WTC11 (cell line): ENCODE results near the gene REM1. TPM values are rescaled to one million over a fixed set of nuclear protein-coding genes. Genes with fewer than 3 reads are reported as not detected.

Source experiments
- ATAC-seq: fragments of 200-7000 bp; cut with Tn5 transposase; 2 replicates; pipeline ENCODE4 v1.10.0; 2021; ENCODE audit warnings: mild to moderate bottlenecking, moderate library complexity
- CTCF ChIA-PET: fragments of 300-600 bp; sonication (Branson Sonifier 250); formaldehyde crosslinking; loops from one replicate; lab custom pipeline; 2021; ENCODE audit warnings: antibody characterized with exemption; lab: Charles Lee
- POLR2A ChIA-PET: fragments of 350-600 bp; sonication (Branson Sonifier 250); formaldehyde crosslinking; loops from one replicate; lab custom pipeline; 2021; ENCODE audit warnings: antibody characterized with exemption; lab: Charles Lee
- DNase-seq: peaks from one replicate; pipeline ENCODE4 v3.0.0; 2021; ENCODE audit warnings: low spot score
- H3K27ac Mint-ChIP-seq: 2 replicates; pipeline ENCODE4 v1.8.0; 2021; ENCODE audit warnings: mixed read lengths
- H3K27me3 Mint-ChIP-seq: 2 replicates; pipeline ENCODE4 v1.8.0; 2021; ENCODE audit warnings: low read depth, mild to moderate bottlenecking, moderate library complexity, mixed read lengths
- H3K36me3 Mint-ChIP-seq: 2 replicates; pipeline ENCODE4 v1.8.0; 2021; ENCODE audit warnings: mixed read lengths
- H3K4me1 Mint-ChIP-seq: 2 replicates; pipeline ENCODE4 v1.8.0; 2022; ENCODE audit warnings: mixed read lengths
- H3K4me3 Mint-ChIP-seq: 2 replicates; pipeline ENCODE4 v1.8.0; 2021; ENCODE audit warnings: mild to moderate bottlenecking, moderate library complexity, mixed read lengths
- H3K9me3 Mint-ChIP-seq: 2 replicates; pipeline ENCODE4 v1.8.0; 2021; ENCODE audit warnings: mixed read lengths
- ATF2 ChIP-seq: sonication (generic); formaldehyde crosslinking; IDR thresholded peaks from 2 replicates; pipeline ENCODE4 v1.8.1; 2022; ENCODE audit warnings: low read depth, missing genetic modification reagents, borderline replicate concordance
- ATF6 ChIP-seq: sonication (generic); formaldehyde crosslinking; IDR thresholded peaks from 2 replicates; pipeline ENCODE4 v1.8.1; 2023; ENCODE audit warnings: mild to moderate bottlenecking, missing genetic modification reagents
- ELF4 ChIP-seq: sonication (generic); formaldehyde crosslinking; IDR thresholded peaks from 2 replicates; pipeline ENCODE4 v1.8.1; 2022; ENCODE audit warnings: low read depth, mild to moderate bottlenecking, moderate library complexity, missing genetic modification reagents
- FOXP1 ChIP-seq: sonication (generic); formaldehyde crosslinking; IDR thresholded peaks from 2 replicates; pipeline ENCODE4 v1.8.0; 2022; ENCODE audit warnings: missing genetic modification reagents, mild to moderate bottlenecking, moderate library complexity, borderline replicate concordance
- IRF1 ChIP-seq: sonication (generic); formaldehyde crosslinking; IDR thresholded peaks from 2 replicates; pipeline ENCODE4 v1.8.0; 2023; ENCODE audit warnings: missing genetic modification reagents
- KAT7 ChIP-seq: sonication (generic); formaldehyde crosslinking; IDR thresholded peaks from 2 replicates; pipeline ENCODE4 v1.8.1; 2023; ENCODE audit warnings: missing genetic modification reagents, mild to moderate bottlenecking, borderline replicate concordance
- NFATC4 ChIP-seq: fragments of 250-450 bp; sonication (Bioruptor Pico); IDR thresholded peaks from 2 replicates; pipeline ENCODE4 v1.9.0; 2021; ENCODE audit warnings: mild to moderate bottlenecking
- SOX15 ChIP-seq: fragments of 250-450 bp; sonication (Bioruptor Pico); IDR thresholded peaks from 2 replicates; pipeline ENCODE4 v1.9.0; 2021; ENCODE audit warnings: mild to moderate bottlenecking
- SP1 ChIP-seq: sonication (generic); formaldehyde crosslinking; conservative IDR thresholded peaks from 2 replicates; pipeline ENCODE4 v1.8.1; 2022; ENCODE audit warnings: missing genetic modification reagents
- STAT6 ChIP-seq: sonication (generic); formaldehyde crosslinking; conservative IDR thresholded peaks from 2 replicates; pipeline ENCODE4 v1.8.1; 2023; ENCODE audit warnings: mild to moderate bottlenecking, low read depth, missing genetic modification reagents, moderate library complexity
- TCF7 ChIP-seq: sonication (generic); formaldehyde crosslinking; IDR thresholded peaks from 2 replicates; pipeline ENCODE4 v1.8.0; 2022; ENCODE audit warnings: mild to moderate bottlenecking, low read depth, missing genetic modification reagents, moderate library complexity
- TEAD1 ChIP-seq: sonication (generic); formaldehyde crosslinking; IDR thresholded peaks from 2 replicates; pipeline ENCODE4 v1.8.0; 2022; ENCODE audit warnings: mild to moderate bottlenecking, missing genetic modification reagents
- ZNF121 ChIP-seq: sonication (generic); formaldehyde crosslinking; IDR thresholded peaks from 2 replicates; pipeline ENCODE4 v1.8.0; 2023; ENCODE audit warnings: missing genetic modification reagents
- ZNF219 ChIP-seq: sonication (generic); formaldehyde crosslinking; IDR thresholded peaks from 2 replicates; pipeline ENCODE4 v1.8.0; 2023; ENCODE audit warnings: missing genetic modification reagents, mild to moderate bottlenecking, borderline replicate concordance
- ZNF416 ChIP-seq: fragments of 250-450 bp; sonication (Bioruptor Pico); IDR thresholded peaks from 2 replicates; pipeline ENCODE4 v1.9.0; 2021; ENCODE audit warnings: mild to moderate bottlenecking, inconsistent platforms
- total RNA-seq: library from RNA; stranded (reverse); gene quantifications from 3 replicates; pipeline ENCODE4 v1.2.3, GENCODE V29; 2021
- TF ChIP-seq, protein P1 (sequence below): sonication (generic); formaldehyde crosslinking; IDR thresholded peaks from 2 replicates; pipeline ENCODE4 v1.8.1; 2023; ENCODE audit warnings: mild to moderate bottlenecking, missing genetic modification reagents, borderline replicate concordance
- TF ChIP-seq, protein P2 (sequence below): sonication (generic); formaldehyde crosslinking; IDR thresholded peaks from 2 replicates; pipeline ENCODE4 v1.8.0; 2022; ENCODE audit warnings: mild to moderate bottlenecking, missing genetic modification reagents
- TF ChIP-seq, protein P3 (sequence below): sonication (generic); formaldehyde crosslinking; conservative IDR thresholded peaks from 2 replicates; pipeline ENCODE4 v1.8.1; 2022; ENCODE audit warnings: mild to moderate bottlenecking, missing genetic modification reagents
- TF ChIP-seq, protein P4 (sequence below): fragments of 250-450 bp; sonication (Bioruptor Pico); IDR thresholded peaks from 2 replicates; pipeline ENCODE4 v1.8.0; 2021; ENCODE audit warnings: mild to moderate bottlenecking

REM1 gene
- total RNA-seq, 1 experiment from 2014 or later = not detected

DNA sequence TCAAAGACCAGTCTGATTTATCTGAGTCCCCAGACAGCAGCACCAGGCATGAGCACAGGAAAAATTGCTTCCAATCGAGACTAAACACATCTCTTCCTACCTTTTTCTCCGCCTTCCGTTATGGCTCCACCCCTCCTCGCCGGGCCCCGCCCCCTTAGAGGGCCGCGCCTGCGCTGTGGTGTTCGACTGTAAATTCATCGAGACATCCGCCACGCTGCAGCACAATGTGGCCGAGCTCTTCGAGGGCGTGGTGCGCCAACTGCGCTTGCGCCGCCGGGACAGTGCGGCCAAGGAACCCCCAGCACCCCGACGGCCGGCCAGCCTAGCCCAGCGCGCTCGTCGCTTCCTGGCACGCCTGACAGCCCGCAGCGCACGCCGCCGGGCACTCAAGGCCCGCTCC is 8.9 kb downstream of the REM1 start (continued):
- TF ChIP-seq, protein P1, sequence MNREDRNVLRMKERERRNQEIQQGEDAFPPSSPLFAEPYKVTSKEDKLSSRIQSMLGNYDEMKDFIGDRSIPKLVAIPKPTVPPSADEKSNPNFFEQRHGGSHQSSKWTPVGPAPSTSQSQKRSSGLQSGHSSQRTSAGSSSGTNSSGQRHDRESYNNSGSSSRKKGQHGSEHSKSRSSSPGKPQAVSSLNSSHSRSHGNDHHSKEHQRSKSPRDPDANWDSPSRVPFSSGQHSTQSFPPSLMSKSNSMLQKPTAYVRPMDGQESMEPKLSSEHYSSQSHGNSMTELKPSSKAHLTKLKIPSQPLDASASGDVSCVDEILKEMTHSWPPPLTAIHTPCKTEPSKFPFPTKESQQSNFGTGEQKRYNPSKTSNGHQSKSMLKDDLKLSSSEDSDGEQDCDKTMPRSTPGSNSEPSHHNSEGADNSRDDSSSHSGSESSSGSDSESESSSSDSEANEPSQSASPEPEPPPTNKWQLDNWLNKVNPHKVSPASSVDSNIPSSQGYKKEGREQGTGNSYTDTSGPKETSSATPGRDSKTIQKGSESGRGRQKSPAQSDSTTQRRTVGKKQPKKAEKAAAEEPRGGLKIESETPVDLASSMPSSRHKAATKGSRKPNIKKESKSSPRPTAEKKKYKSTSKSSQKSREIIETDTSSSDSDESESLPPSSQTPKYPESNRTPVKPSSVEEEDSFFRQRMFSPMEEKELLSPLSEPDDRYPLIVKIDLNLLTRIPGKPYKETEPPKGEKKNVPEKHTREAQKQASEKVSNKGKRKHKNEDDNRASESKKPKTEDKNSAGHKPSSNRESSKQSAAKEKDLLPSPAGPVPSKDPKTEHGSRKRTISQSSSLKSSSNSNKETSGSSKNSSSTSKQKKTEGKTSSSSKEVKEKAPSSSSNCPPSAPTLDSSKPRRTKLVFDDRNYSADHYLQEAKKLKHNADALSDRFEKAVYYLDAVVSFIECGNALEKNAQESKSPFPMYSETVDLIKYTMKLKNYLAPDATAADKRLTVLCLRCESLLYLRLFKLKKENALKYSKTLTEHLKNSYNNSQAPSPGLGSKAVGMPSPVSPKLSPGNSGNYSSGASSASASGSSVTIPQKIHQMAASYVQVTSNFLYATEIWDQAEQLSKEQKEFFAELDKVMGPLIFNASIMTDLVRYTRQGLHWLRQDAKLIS (CRISPR knock-in tag) = no peak
- TF ChIP-seq, protein P2, sequence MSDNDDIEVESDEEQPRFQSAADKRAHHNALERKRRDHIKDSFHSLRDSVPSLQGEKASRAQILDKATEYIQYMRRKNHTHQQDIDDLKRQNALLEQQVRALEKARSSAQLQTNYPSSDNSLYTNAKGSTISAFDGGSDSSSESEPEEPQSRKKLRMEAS (CRISPR knock-in tag) = no peak
- TF ChIP-seq NFATC4 (no peak), IRF1 (CRISPR knock-in tag) (no peak), ZNF121 (CRISPR knock-in tag) (no peak), TEAD1 (CRISPR knock-in tag) (no peak), TCF7 (no peak), ELF4 (CRISPR knock-in tag) (no peak), ATF6 (CRISPR knock-in tag) (no peak), ZNF219 (CRISPR knock-in tag) (no peak)
- TF ChIP-seq, protein P3, sequence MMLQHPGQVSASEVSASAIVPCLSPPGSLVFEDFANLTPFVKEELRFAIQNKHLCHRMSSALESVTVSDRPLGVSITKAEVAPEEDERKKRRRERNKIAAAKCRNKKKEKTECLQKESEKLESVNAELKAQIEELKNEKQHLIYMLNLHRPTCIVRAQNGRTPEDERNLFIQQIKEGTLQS (CRISPR knock-in tag) = no peak

- CTCF ChIA-PET = interaction anchor here (1.9 kb wide), 1 partner anchor 17 kb away, joined by 11 read pairs; no protein-coding TSS in a partner anchor
- ATAC-seq = peak; percentile 38; the same call in 1 of the 2 replicates
- Mint-ChIP-seq H3K4me1 (no peaks in the 10 kb centered on the region), H3K27ac (no peak overlapping the region), H3K27me3 (peaks cover 65% of the 10 kb centered on the region), H3K9me3 (peaks cover 55% of the 10 kb centered on the region), H3K4me3 (0 out of 2 replicates have a peak overlapping the region, but pooled peaks have one; percentile 10), H3K36me3 (peaks cover 30% of the 10 kb centered on the region)
- no peak for DNase-seq
- POLR2A ChIA-PET = no interaction called here
- TF ChIP-seq SP1 (no peak), SOX15 (CRISPR knock-in tag) (no peak), FOXP1 (no peak), IRF1 (CRISPR knock-in tag) (no peak), KAT7 (CRISPR knock-in tag) (no peak), STAT6 (no peak), ATF2 (no peak), ZNF416 (no peak)
- TF ChIP-seq, protein P4, sequence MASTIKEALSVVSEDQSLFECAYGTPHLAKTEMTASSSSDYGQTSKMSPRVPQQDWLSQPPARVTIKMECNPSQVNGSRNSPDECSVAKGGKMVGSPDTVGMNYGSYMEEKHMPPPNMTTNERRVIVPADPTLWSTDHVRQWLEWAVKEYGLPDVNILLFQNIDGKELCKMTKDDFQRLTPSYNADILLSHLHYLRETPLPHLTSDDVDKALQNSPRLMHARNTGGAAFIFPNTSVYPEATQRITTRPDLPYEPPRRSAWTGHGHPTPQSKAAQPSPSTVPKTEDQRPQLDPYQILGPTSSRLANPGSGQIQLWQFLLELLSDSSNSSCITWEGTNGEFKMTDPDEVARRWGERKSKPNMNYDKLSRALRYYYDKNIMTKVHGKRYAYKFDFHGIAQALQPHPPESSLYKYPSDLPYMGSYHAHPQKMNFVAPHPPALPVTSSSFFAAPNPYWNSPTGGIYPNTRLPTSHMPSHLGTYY (CRISPR knock-in tag) = no peak
These were observed 10.6 kb downstream of the REM1 start for GRCh38 chr20:31485450-31486339.
